GM21360 (cell line): ENCODE results near the gene FGD2.
A peak's percentile ranks its signal among the peaks of the same experiment; 100 is the strongest.
"Not testable (repeated sequence)": the region's sequence is repeated elsewhere in the genome, so short reads cannot be mapped to it uniquely, and the experiment has no call there.

ENCODE experiments used
- ATAC-seq: cut with Tn5 transposase; IDR thresholded peaks from one replicate; pipeline ENCODE4 v1.9.1; 2021; ENCODE audit warnings: mild to moderate bottlenecking, moderate library complexity; ENCODE audit not compliant: unreplicated experiment

Gene FGD2

GRCh38 chr6:37038292-37039198 lies 33.1 kb downstream of the FGD2 start:
- no peak for ATAC-seq

GRCh38 chr6:37039958-37040357 lies 34.5 kb downstream of the FGD2 start:
- ATAC-seq = no peak

GRCh38 chr6:37041521-37041920 lies 36.1 kb downstream of the FGD2 start:
- no peak for ATAC-seq

- no peak for ATAC-seq
Measured at GRCh38 chr6:37042150-37042549, 36.7 kb downstream of the FGD2 start.

GRCh38 chr6:37043091-37043490 lies 37.6 kb downstream of the FGD2 start:
- ATAC-seq = not testable (repeated sequence)

GRCh38 chr6:37047346-37047688 lies 41.9 kb downstream of the FGD2 start:
- no peak for ATAC-seq

- no peak for ATAC-seq
Measured at GRCh38 chr6:37047689-37048402, 42.4 kb downstream of the FGD2 start.

- ATAC-seq = no peak
Measured at GRCh38 chr6:37048403-37048850, 43.0 kb downstream of the FGD2 start.

GRCh38 chr6:37048851-37049757 lies 43.6 kb downstream of the FGD2 start:
- ATAC-seq = peak; percentile 52

GRCh38 chr6:37049758-37050044 lies 44.2 kb downstream of the FGD2 start:
- ATAC-seq = no peak

GRCh38 chr6:37050045-37050853 lies 44.8 kb downstream of the FGD2 start:
- no peak for ATAC-seq

- ATAC-seq = no peak
Measured at GRCh38 chr6:37050854-37051137, 45.3 kb downstream of the FGD2 start.

GRCh38 chr6:37051138-37052026 lies 45.9 kb downstream of the FGD2 start:
- no peak for ATAC-seq

GRCh38 chr6:37052027-37052628 lies 46.7 kb downstream of the FGD2 start:
- no peak for ATAC-seq

GRCh38 chr6:37053683-37054082 lies 48.2 kb downstream of the FGD2 start:
- no peak for ATAC-seq

- no peak for ATAC-seq
Measured at GRCh38 chr6:37054171-37054570, 48.7 kb downstream of the FGD2 start.

GRCh38 chr6:37054580-37054979 lies 49.1 kb downstream of the FGD2 start:
- ATAC-seq = no peak

GRCh38 chr6:37056112-37056403 lies 50.6 kb downstream of the FGD2 start:
- no peak for ATAC-seq

- no peak for ATAC-seq
Measured at GRCh38 chr6:37056439-37057127, 51.1 kb downstream of the FGD2 start.
